ENCODE results near the gene GNG2.

Gene GNG2

GRCh38 chr14:51856792-51857296 lies 3.6 kb upstream of the GNG2 start:
- no peak for DNase-seq (ENCODE audit: low spot score)

- no peak for DNase-seq (ENCODE audit: low spot score)
Measured at GRCh38 chr14:51859131-51859530, 1.3 kb upstream of the GNG2 start.

- peak; percentile 25 for DNase-seq (ENCODE audit: low spot score)
Measured at GRCh38 chr14:51860825-51861499, 550 bp downstream of the GNG2 start.

- DNase-seq (ENCODE audit: low spot score) = no peak
Measured at GRCh38 chr14:51862176-51862796, 1.9 kb downstream of the GNG2 start.

GRCh38 chr14:51862860-51863259 lies 2.4 kb downstream of the GNG2 start:
- no peak for DNase-seq (ENCODE audit: low spot score)

- DNase-seq (ENCODE audit: low spot score) = no peak
Measured at GRCh38 chr14:51865953-51866747, 5.7 kb downstream of the GNG2 start.

- no peak for DNase-seq (ENCODE audit: low spot score)
Measured at GRCh38 chr14:51867741-51868140, 7.3 kb downstream of the GNG2 start.

GRCh38 chr14:51868405-51868804 lies 8.0 kb downstream of the GNG2 start:
- DNase-seq (ENCODE audit: low spot score) = no peak

- DNase-seq (ENCODE audit: low spot score) = no peak
Measured at GRCh38 chr14:51869411-51870100, 9.1 kb downstream of the GNG2 start.

- no peak for DNase-seq (ENCODE audit: low spot score)
Measured at GRCh38 chr14:51870606-51871005, 10.2 kb downstream of the GNG2 start.

GRCh38 chr14:51871846-51872245 lies 11.4 kb downstream of the GNG2 start:
- DNase-seq (ENCODE audit: low spot score) = no peak

GRCh38 chr14:51872396-51872795 lies 12.0 kb downstream of the GNG2 start:
- no peak for DNase-seq (ENCODE audit: low spot score)

GRCh38 chr14:51873221-51873893 lies 12.9 kb downstream of the GNG2 start:
- DNase-seq (ENCODE audit: low spot score) = peak; percentile 73

GRCh38 chr14:51877810-51878209 lies 17.4 kb downstream of the GNG2 start:
- DNase-seq (ENCODE audit: low spot score) = no peak

- no peak for DNase-seq (ENCODE audit: low spot score)
Measured at GRCh38 chr14:51879170-51879569, 18.8 kb downstream of the GNG2 start.

- peak; percentile 57 for DNase-seq (ENCODE audit: low spot score)
Measured at GRCh38 chr14:51880835-51881580, 20.6 kb downstream of the GNG2 start.

- peak; percentile 5 for DNase-seq (ENCODE audit: low spot score)
Measured at GRCh38 chr14:51881636-51882035, 21.2 kb downstream of the GNG2 start.

GRCh38 chr14:51883232-51883631 lies 22.8 kb downstream of the GNG2 start:
- DNase-seq (ENCODE audit: low spot score) = no peak

GRCh38 chr14:51884086-51884927 lies 23.9 kb downstream of the GNG2 start:
- peak; percentile 22 for DNase-seq (ENCODE audit: low spot score)

GRCh38 chr14:51889851-51890250 lies 29.4 kb downstream of the GNG2 start:
- DNase-seq (ENCODE audit: low spot score) = no peak
